K562 (cell line): Measurements from ENCODE around the gene AIMP1. TPM values are rescaled to one million over a fixed set of nuclear protein-coding genes. Genes with fewer than 3 reads are reported as not detected.

ENCODE experiments used
- ATAC-seq: fragments of 200-7000 bp; cut with Tn5 transposase; 3 replicates; pipeline ENCODE4 v1.9.1; 2020; ENCODE audit warnings: moderate library complexity
- BruUV-seq: library from RNA; stranded (reverse); fragments of 400-500 nt; replicated peaks from 2 replicates; lab custom pipeline; 2021; lab: Mats Ljungman, UMichigan
- CTCF ChIA-PET: fragments of 300-600 bp; formaldehyde crosslinking; extraction: SDS; loops from one replicate; lab custom pipeline; 2021; ENCODE audit warnings: low intra/inter-chr PET ratio; lab: Yijun Ruan, JAX
- POLR2A ChIA-PET: fragments of 300-600, 350-650 bp; sonication (Branson Sonifier 250); formaldehyde crosslinking; extraction: SDS; loops from one replicate; lab custom pipeline; 2021; ENCODE audit warnings: antibody characterized with exemption, inconsistent platforms; lab: Yijun Ruan, JAX
- DNase-seq, 4 experiments: peaks; one replicate each; pipeline versions ENCODE4 v3.0.0 to v3.0.0-alpha.2; 2011 to 2018; ENCODE audit warnings: low spot score in 3 of 4, mixed read lengths in 3 of 4; ENCODE audit errors: extremely low read depth in 1 of 4
- FAIRE-seq: peaks from 2 replicates; lab custom pipeline; 2011; peaks lifted over from hg19 to GRCh38; lab: Jason Lieb, UNC
- H2AFZ ChIP-seq: 2 replicates; pipeline ENCODE4 v1.6.0; 2011; ENCODE audit warnings: low read depth, low read length, control low read depth, inconsistent platforms
- H3K27ac ChIP-seq: fragments of 200-600 bp; 3 replicates; pipeline ENCODE4 v1.8.0; 2011; ENCODE audit warnings: low read depth, mild to moderate bottlenecking, control low read depth, inconsistent platforms, low read length, moderate library complexity, mixed read lengths; ENCODE audit errors: extremely low read depth
- H3K27me3 ChIP-seq, 2 experiments: fragments of 300-600 bp in 1 of 2; 2 replicates in 1 of 2; 3 replicates in 1 of 2; pipeline versions ENCODE4 v1.6.0 to v1.8.0; 2011; ENCODE audit warnings: inconsistent platforms in 2 of 2, low read length in 2 of 2, mild to moderate bottlenecking in 1 of 2, mixed read lengths in 1 of 2, moderate library complexity in 1 of 2; ENCODE audit not compliant: control insufficient read depth in 2 of 2, insufficient read depth in 2 of 2
- H3K36me3 ChIP-seq: fragments of 300-600 bp; 3 replicates; pipeline ENCODE4 v1.8.0; 2011; ENCODE audit warnings: mild to moderate bottlenecking, low read length, inconsistent platforms; ENCODE audit not compliant: control insufficient read depth, insufficient read depth
- H3K4me1 ChIP-seq, 2 experiments: fragments of 200-600 bp in 1 of 2; replicated peaks in 1 of 2; 2 replicates in 1 of 2; 3 replicates in 1 of 2; pipeline versions ENCODE4 v1.5.1 to v1.8.0; 2011; ENCODE audit warnings: inconsistent platforms in 2 of 2, low read length in 2 of 2, mild to moderate bottlenecking in 1 of 2, mixed read lengths in 1 of 2, moderate library complexity in 1 of 2; ENCODE audit not compliant: control insufficient read depth in 2 of 2, insufficient read depth in 2 of 2
- H3K4me2 ChIP-seq: 2 replicates; pipeline ENCODE4 v1.6.1; 2011; ENCODE audit warnings: low read length, control low read depth, inconsistent platforms, mixed read lengths; ENCODE audit not compliant: insufficient read depth
- H3K4me3 ChIP-seq: fragments of 200-600 bp; sonication (generic), shearing (Covaris generic); 2 replicates; pipeline ENCODE4 v1.5.1; 2016; ENCODE audit warnings: control low read depth, inconsistent platforms
- H3K79me2 ChIP-seq: fragments of 200-600 bp; 3 replicates; pipeline ENCODE4 v1.8.0; 2011; ENCODE audit warnings: low read length, inconsistent platforms; ENCODE audit not compliant: control insufficient read depth, insufficient read depth
- H3K9ac ChIP-seq, 2 experiments: 2 replicates each; pipeline versions ENCODE4 v1.6.0 to v1.6.1; 2011; ENCODE audit warnings: low read depth in 2 of 2, low read length in 2 of 2, control low read depth in 1 of 2, inconsistent platforms in 1 of 2, mild to moderate bottlenecking in 1 of 2, mixed read lengths in 1 of 2; ENCODE audit not compliant: insufficient read depth in 1 of 2
- H3K9me1 ChIP-seq: one replicate; pipeline ENCODE4 v1.6.0; 2011; ENCODE audit warnings: inconsistent platforms, mild to moderate bottlenecking, low read length, moderate library complexity; ENCODE audit not compliant: control insufficient read depth, insufficient read depth
- H3K9me3 ChIP-seq: replicated peaks from 2 replicates; pipeline ENCODE4 v1.5.1; 2011; ENCODE audit warnings: low read depth, low read length, inconsistent platforms; ENCODE audit not compliant: control insufficient read depth, insufficient read depth
- H4K20me1 ChIP-seq: replicated peaks from 2 replicates; pipeline ENCODE4 v1.6.1; 2011; ENCODE audit warnings: low read length, inconsistent platforms, mixed read lengths; ENCODE audit not compliant: control insufficient read depth, insufficient read depth
- ATF1 ChIP-seq, 2 experiments: fragments of 450-650 bp in 1 of 2; IDR thresholded peaks; 2 replicates each; pipeline ENCODE4 v1.6.1; 2016; ENCODE audit warnings: missing compliant biosample characterization in 1 of 2, missing genetic modification characterization in 1 of 2
- BACH1 ChIP-seq: fragments of 200-800 bp; sonication (Bioruptor generic); IDR thresholded peaks from 2 replicates; pipeline ENCODE4 v1.6.1; 2016; ENCODE audit warnings: missing genetic modification characterization, missing compliant biosample characterization
- CBFA2T2 ChIP-seq: fragments of 450-650 bp; conservative IDR thresholded peaks from 2 replicates; pipeline ENCODE4 v1.6.1; 2017; ENCODE audit warnings: mild to moderate bottlenecking
- FOS ChIP-seq: IDR thresholded peaks from 3 replicates; pipeline ENCODE4 v1.6.1; 2011; ENCODE audit not compliant: insufficient read length; ENCODE audit errors: extremely low read depth
- GABPB1 ChIP-seq: sonication (generic); formaldehyde crosslinking; IDR thresholded peaks from 2 replicates; pipeline ENCODE4 v1.8.0; 2022; ENCODE audit warnings: mild to moderate bottlenecking, missing genetic modification reagents
- NEUROD1 ChIP-seq: fragments of 150-350 bp; IDR thresholded peaks from 2 replicates; pipeline ENCODE4 v1.6.1; 2014; ENCODE audit warnings: borderline replicate concordance, low read length, low read depth; ENCODE audit not compliant: partially characterized antibody
- WGBS: fragments of 100-300 bp; shearing (Covaris generic); methylation state at CpG from one replicate; pipeline ENCODE4 v1.1.6; 2016; ENCODE audit warnings: low coverage, mixed read lengths; ENCODE audit not compliant: insufficient coverage; ENCODE audit errors: missing lambda C conversion rate; 5-methylcytosine and 5-hydroxymethylcytosine counted together
- in situ Hi-C: fragments of 300-500 bp; cut with MboI; formaldehyde crosslinking; loops from 4 replicates; pipeline ENCODE4 v1.15.0; 2018; ENCODE audit warnings: inconsistent platforms, mixed read lengths
- intact Hi-C: fragments of 100-400 bp; cut with micrococcal nuclease; formaldehyde crosslinking; loops from 2 replicates; pipeline ENCODE4 v1.14.2; 2022
- polyA plus RNA-seq, 8 experiments: library from polyadenylated mRNA; depleted of rRNA in 4 of 8; stranded (reverse) in 5 of 8; unstranded in 3 of 8; fragments of >200 nt; fragmentation: Nextera tagmentation in 2 of 8; fragmentation: Illumina TruSeq in 1 of 8; extraction: Ambion mirVana in 2 of 8; extraction: Trizol in 1 of 8; gene quantifications; 2 replicates each; pipeline versions ENCODE4 v1.2.1 to v1.2.3, GENCODE V29; 2011 to 2014; ENCODE audit warnings: inconsistent platforms in 1 of 8, missing spikeins in 1 of 8
- total RNA-seq, 7 experiments: library from RNA; depleted of rRNA in 6 of 7; stranded (reverse); fragments of >200 nt in 6 of 7; fragmentation: Illumina TruSeq in 2 of 7; extraction: Trizol in 2 of 7; gene quantifications; 2 replicates each; pipeline versions ENCODE4 v1.2.1 to v1.2.3, GENCODE V29; 2011 to 2021; ENCODE audit warnings: low replicate concordance in 1 of 7

The AIMP1 gene
- total and polyA plus RNA-seq, 9 of the 15 experiments (the other 6 are each of a cell fraction or from before 2014, with no cell fraction given), result 39.9 to 141 (median 70.1) TPM

GRCh38 chr4:106333186-106333585 is 16.8 kb downstream of the AIMP1 start:
- CTCF ChIA-PET, result no interaction called here
- in situ Hi-C loops, result no loop called here
- TF ChIP-seq GABPB1 (CRISPR knock-in tag) (no peak), BACH1 (tag) (no peak), FOS (no peak), ATF1 (CRISPR knock-in tag; IDR thresholded peaks at IDR 0.05) (no peak), ATF1 (tag; IDR thresholded peaks at IDR 0.05) (no peak)
- no peaks in the 10 kb centered on the region for H3K9me1 ChIP-seq
- H3K4me3 ChIP-seq, result no peak overlapping the region
- no peak overlapping the region for H3K9ac ChIP-seq
- no peak for ATAC-seq
- no peaks in the 10 kb centered on the region for H4K20me1 ChIP-seq
- FAIRE-seq, result no peak
- H3K9me3 ChIP-seq, result peaks cover 1% of the 10 kb centered on the region; the same call in 1 of the 2 replicates
- H3K4me2 ChIP-seq, result no peak overlapping the region
- no peak overlapping the region for H3K27ac ChIP-seq
- no TSS peak for BruUV-seq
- H3K27me3 ChIP-seq, result no peaks in the 10 kb centered on the region
- intact Hi-C loops, result no loop called here
- POLR2A ChIA-PET, result no interaction called here
- H2AFZ ChIP-seq, result no peak overlapping the region
- no peaks in the 10 kb centered on the region for H3K79me2 ChIP-seq
- no peaks in the 10 kb centered on the region for H3K4me1 ChIP-seq
- peaks cover 94% of the 10 kb centered on the region for H3K36me3 ChIP-seq
- WGBS, result 97% methylated on average over 5 of the region's 5 CpGs
- DNase-seq, result no peak

- Histone ChIP-seq H3K9me3 (peaks cover 1% of the 10 kb centered on the region; the same call in 1 of the 2 replicates), H4K20me1 (no peaks in the 10 kb centered on the region), H3K4me3 (no peak overlapping the region), H3K36me3 (peaks cover 90% of the 10 kb centered on the region), H3K9ac (no peak overlapping the region), H2AFZ (no peak overlapping the region), H3K4me2 (no peak overlapping the region), H3K79me2 (no peaks in the 10 kb centered on the region; the same call in 2 of the 3 replicates), H3K4me1 (no peaks in the 10 kb centered on the region), H3K27ac (no peak overlapping the region), H3K27me3 (no peaks in the 10 kb centered on the region), H3K9me1 (no peaks in the 10 kb centered on the region)
- DNase-seq (no peak), FAIRE-seq (no peak), ATAC-seq (no peak)
- in situ Hi-C loops, result no loop called here
- ChIA-PET POLR2A (no interaction called here), CTCF (no interaction called here)
- 100% methylated on average over 1 of the region's 1 CpG for WGBS
- TF ChIP-seq NEUROD1 (no peak), CBFA2T2 (no peak)
- no TSS peak for BruUV-seq
- intact Hi-C loops, result no loop called here
Observed at GRCh38 chr4:106334741-106335470, 18.6 kb downstream of the AIMP1 start.
